ENCODE data around the gene SBNO1. TPM values are rescaled to one million over a fixed set of nuclear protein-coding genes. Genes with fewer than 3 reads are reported as not detected.
"Not testable (repeated sequence)": the region's sequence is repeated elsewhere in the genome, so short reads cannot be mapped to it uniquely, and the experiment has no call there.

The SBNO1 gene
- total RNA-seq, 1 donor from 2014 or later = 50.4 TPM

DNA sequence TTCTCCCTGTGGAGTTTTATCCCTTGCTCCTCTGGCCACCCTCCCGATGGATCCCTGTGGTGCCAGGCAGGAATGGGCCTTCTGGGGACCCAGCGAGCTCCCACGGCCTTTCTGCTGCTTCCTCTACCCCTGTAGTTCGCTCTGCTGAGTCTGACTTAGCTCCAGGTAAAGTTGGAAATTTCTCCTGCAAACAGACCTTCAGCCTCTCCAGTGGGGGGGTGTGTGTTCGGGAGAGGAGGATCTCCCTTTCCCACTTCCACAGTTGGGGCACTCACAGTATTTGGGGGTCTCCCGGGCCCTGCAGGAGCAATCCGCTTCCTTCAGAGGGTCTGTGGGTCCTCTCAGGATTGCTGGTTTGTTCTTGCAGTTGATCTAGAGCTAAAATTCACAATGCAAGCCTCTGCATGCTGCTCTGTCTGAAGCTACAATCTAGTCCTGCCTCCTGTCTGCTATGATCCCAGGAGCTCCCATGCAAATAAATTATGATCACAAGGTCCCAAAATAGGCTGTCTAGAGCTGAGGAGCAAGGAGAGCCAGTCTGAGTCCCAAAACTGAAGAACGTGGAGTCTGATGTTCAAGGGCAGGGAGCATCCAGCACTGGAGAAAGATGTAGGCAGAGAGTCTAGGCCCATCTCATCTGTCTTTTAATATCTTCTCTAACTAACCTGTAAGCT lies 113.1 kb downstream of the SBNO1 start:
- Mint-ChIP-seq H3K27me3 (ENCODE audit: low read depth, unreplicated experiment) (no peaks in the 10 kb centered on the region), H3K9me3 (ENCODE audit: unreplicated experiment) (peaks cover 2% of the 10 kb centered on the region), H3K36me3 (ENCODE audit: low read depth, unreplicated experiment) (peaks cover 40% of the 10 kb centered on the region), H3K27ac (ENCODE audit: unreplicated experiment) (peak overlapping the region; percentile 34), H3K4me1 (ENCODE audit: low read depth, unreplicated experiment) (peaks cover 11% of the 10 kb centered on the region), H3K4me3 (ENCODE audit: unreplicated experiment) (peak overlapping the region; percentile 20)
- TF ChIP-seq, protein P1, sequence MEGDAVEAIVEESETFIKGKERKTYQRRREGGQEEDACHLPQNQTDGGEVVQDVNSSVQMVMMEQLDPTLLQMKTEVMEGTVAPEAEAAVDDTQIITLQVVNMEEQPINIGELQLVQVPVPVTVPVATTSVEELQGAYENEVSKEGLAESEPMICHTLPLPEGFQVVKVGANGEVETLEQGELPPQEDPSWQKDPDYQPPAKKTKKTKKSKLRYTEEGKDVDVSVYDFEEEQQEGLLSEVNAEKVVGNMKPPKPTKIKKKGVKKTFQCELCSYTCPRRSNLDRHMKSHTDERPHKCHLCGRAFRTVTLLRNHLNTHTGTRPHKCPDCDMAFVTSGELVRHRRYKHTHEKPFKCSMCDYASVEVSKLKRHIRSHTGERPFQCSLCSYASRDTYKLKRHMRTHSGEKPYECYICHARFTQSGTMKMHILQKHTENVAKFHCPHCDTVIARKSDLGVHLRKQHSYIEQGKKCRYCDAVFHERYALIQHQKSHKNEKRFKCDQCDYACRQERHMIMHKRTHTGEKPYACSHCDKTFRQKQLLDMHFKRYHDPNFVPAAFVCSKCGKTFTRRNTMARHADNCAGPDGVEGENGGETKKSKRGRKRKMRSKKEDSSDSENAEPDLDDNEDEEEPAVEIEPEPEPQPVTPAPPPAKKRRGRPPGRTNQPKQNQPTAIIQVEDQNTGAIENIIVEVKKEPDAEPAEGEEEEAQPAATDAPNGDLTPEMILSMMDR (IDR thresholded peaks at IDR 0.05; ENCODE audit: insufficient read depth, low read depth, low read length) = no peak
- TF ChIP-seq EZH2 (IDR thresholded peaks at IDR 0.05; ENCODE audit: insufficient read depth, low read length) = no peak
- Histone ChIP-seq H3K4me1 (ENCODE audit: insufficient read depth, low read length) (peaks cover 4% of the 10 kb centered on the region), H2AFZ (ENCODE audit: low read depth, low read length) (no peak overlapping the region), H3K27me3 (ENCODE audit: insufficient read depth, low read length) (no peaks in the 10 kb centered on the region), H3K4me3 (ENCODE audit: insufficient read depth, low read depth, low read length) (no peak overlapping the region), H4K20me1 (ENCODE audit: insufficient read depth, low read length) (peaks cover 33% of the 10 kb centered on the region), H3K36me3 (ENCODE audit: insufficient read depth, low read length) (peaks cover 12% of the 10 kb centered on the region), H3K9me3 (ENCODE audit: insufficient read depth, low read depth, low read length) (no peaks in the 10 kb centered on the region), H3K9ac (ENCODE audit: low read length) (no peak overlapping the region), H3K79me2 (ENCODE audit: insufficient read depth, low read length) (peaks cover 44% of the 10 kb centered on the region), H3K27ac (ENCODE audit: low read depth, low read length) (no peak overlapping the region), H3K4me2 (ENCODE audit: low read length) (no peak overlapping the region)
- no peak for DNase-seq (ENCODE audit: low read depth)
- no peak for FAIRE-seq

DNA sequence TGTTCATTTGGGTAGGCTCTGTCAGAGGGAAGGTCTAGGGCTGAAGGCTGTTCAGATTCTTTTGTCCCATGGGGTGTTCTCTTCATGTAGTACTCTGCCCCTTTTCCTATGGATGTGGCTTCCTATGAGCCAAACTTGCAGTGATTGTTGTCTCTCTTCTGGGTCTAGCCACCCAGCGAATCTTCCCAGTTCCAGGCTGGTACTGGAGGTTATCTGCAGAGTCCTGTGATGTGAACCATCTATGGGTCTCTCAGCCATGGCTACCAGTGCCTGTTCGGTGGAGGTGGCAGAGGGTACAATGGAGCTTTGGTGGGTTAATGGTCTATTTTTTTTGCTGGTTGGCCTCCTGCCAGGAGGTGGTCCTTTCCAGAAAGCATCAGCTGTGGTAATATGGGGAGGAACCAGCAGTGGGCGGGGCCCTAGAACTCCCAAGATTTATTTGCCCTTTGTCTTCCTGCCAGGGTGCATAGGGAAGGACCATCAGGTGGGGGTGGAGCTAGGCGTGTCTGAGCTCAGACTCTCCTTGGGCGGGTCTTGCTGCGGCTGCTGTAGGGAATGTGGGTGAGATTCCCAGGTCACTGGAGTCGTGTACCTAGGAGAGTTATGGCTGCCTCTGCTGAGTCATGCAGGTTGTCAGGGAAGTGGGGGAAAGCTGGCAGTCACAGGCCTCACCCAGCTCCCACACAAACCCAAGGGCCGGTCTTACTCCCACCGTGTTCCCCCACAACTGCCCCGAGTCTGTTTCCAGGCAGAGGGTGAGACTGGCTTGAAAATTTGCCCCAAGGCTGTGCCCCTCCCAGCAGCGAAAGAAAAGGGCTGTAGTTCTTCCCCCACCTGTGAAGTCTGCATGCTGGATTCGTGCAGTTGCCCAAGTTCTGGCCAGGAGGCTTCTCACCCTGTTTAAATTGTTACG lies 113.9 kb downstream of the SBNO1 start:
- H3K4me1 ChIP-seq (ENCODE audit: insufficient read depth, low read length) = peaks cover 4% of the 10 kb centered on the region
- H3K4me2 ChIP-seq (ENCODE audit: low read length) = no peak overlapping the region
- no peak overlapping the region for H3K4me3 ChIP-seq (ENCODE audit: insufficient read depth, low read depth, low read length)
- TF ChIP-seq, protein P1 (IDR thresholded peaks at IDR 0.05; ENCODE audit: insufficient read depth, low read depth, low read length) = no peak
- no peak for TF ChIP-seq EZH2 (IDR thresholded peaks at IDR 0.05; ENCODE audit: insufficient read depth, low read length)
- H3K4me1 Mint-ChIP-seq (ENCODE audit: low read depth, unreplicated experiment) = peaks cover 11% of the 10 kb centered on the region
- no peak for FAIRE-seq
- H3K79me2 ChIP-seq (ENCODE audit: insufficient read depth, low read length) = peaks cover 44% of the 10 kb centered on the region
- H3K27ac Mint-ChIP-seq (ENCODE audit: unreplicated experiment) = peak overlapping the region; percentile 66
- H3K36me3 Mint-ChIP-seq (ENCODE audit: low read depth, unreplicated experiment) = peaks cover 40% of the 10 kb centered on the region
- H3K9me3 ChIP-seq (ENCODE audit: insufficient read depth, low read depth, low read length) = no peaks in the 10 kb centered on the region
- H3K4me3 Mint-ChIP-seq (ENCODE audit: unreplicated experiment) = no peak overlapping the region
- peaks cover 28% of the 10 kb centered on the region for H4K20me1 ChIP-seq (ENCODE audit: insufficient read depth, low read length)
- H3K27me3 Mint-ChIP-seq (ENCODE audit: low read depth, unreplicated experiment) = no peaks in the 10 kb centered on the region
- H2AFZ ChIP-seq (ENCODE audit: low read depth, low read length) = no peak overlapping the region
- no peak overlapping the region for H3K27ac ChIP-seq (ENCODE audit: low read depth, low read length)
- H3K9me3 Mint-ChIP-seq (ENCODE audit: unreplicated experiment) = peaks cover 4% of the 10 kb centered on the region
- peak; percentile 17 for DNase-seq (ENCODE audit: low read depth)
- peaks cover 6% of the 10 kb centered on the region for H3K36me3 ChIP-seq (ENCODE audit: insufficient read depth, low read length)
- no peaks in the 10 kb centered on the region for H3K27me3 ChIP-seq (ENCODE audit: insufficient read depth, low read length)
- H3K9ac ChIP-seq (ENCODE audit: low read length) = no peak overlapping the region

DNA sequence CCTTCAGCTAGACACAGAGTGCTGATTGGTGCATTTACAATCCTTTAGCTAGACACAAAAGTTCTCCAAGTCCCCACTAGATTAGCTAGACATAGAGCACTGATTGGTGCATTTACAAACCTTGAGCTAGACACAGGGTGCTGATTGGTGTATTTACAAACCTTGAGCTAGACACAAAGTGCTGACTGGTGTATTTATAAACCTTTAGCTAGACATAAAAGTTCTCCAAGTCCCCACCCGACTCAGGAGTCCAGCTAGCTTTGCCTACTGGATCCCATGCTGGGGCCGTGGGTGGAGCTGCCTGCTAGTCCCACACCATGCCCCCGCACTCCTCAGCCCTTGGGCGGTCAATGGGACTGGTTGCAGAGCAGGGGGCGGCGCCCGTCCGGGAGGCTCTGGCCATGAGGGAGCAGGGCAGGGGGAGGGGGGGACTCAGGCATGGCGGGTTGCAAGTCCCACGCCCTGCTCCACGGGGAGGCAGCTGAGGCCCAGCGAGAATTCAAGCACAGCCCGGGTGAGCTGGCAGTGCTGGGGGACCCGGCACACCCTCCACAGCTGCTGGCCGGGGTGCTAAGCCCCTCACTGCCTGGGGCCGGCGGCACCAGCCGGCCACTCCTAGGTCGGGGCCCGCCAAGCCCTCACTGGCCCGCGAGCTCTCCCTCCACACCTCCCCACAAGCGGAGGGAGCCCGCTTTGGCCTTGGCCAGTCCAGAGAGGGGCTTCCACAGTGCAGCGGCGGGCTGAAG lies 115.5 kb downstream of the SBNO1 start:
- not testable (repeated sequence) for H3K36me3 ChIP-seq (ENCODE audit: insufficient read depth, low read length); H3K9me3 ChIP-seq (ENCODE audit: insufficient read depth, low read depth, low read length); H3K4me1 ChIP-seq (ENCODE audit: insufficient read depth, low read length); H3K4me3 Mint-ChIP-seq (ENCODE audit: unreplicated experiment); H3K4me3 ChIP-seq (ENCODE audit: insufficient read depth, low read depth, low read length); H3K9me3 Mint-ChIP-seq (ENCODE audit: unreplicated experiment); DNase-seq (ENCODE audit: low read depth); H3K27ac ChIP-seq (ENCODE audit: low read depth, low read length); H3K27me3 ChIP-seq (ENCODE audit: insufficient read depth, low read length); H2AFZ ChIP-seq (ENCODE audit: low read depth, low read length); FAIRE-seq; H3K27me3 Mint-ChIP-seq (ENCODE audit: low read depth, unreplicated experiment); H3K9ac ChIP-seq (ENCODE audit: low read length); H3K4me2 ChIP-seq (ENCODE audit: low read length); H3K27ac Mint-ChIP-seq (ENCODE audit: unreplicated experiment)
- peaks cover 44% of the 10 kb centered on the region for H3K79me2 ChIP-seq (ENCODE audit: insufficient read depth, low read length)
- Mint-ChIP-seq H3K4me1 (ENCODE audit: low read depth, unreplicated experiment) (peaks cover 11% of the 10 kb centered on the region), H3K36me3 (ENCODE audit: low read depth, unreplicated experiment) (peaks cover 35% of the 10 kb centered on the region)
- peaks cover 31% of the 10 kb centered on the region for H4K20me1 ChIP-seq (ENCODE audit: insufficient read depth, low read length)

DNA sequence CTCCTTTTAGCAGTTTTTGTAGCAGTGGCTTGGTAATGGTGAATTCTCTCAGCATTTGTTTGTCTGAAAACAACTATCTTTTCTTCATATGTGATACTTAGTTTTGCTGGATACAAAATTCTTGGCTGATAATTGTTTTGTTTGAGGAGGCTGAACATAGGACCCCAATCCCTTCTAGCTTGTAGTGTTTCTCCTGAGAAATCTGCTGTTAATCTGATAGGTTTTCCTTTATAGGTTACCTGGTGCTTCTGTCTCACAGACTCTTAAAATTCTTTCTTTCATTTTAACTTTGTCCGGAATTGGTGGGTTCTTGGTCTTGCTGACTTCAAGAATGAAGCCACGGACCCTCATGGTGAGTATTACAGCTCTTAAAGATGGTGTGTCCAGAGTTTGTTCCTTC lies 116.5 kb downstream of the SBNO1 start:
- H3K9me3 Mint-ChIP-seq (ENCODE audit: unreplicated experiment); H3K4me1 ChIP-seq (ENCODE audit: insufficient read depth, low read length); H3K27me3 Mint-ChIP-seq (ENCODE audit: low read depth, unreplicated experiment); H3K9me3 ChIP-seq (ENCODE audit: insufficient read depth, low read depth, low read length); FAIRE-seq; DNase-seq (ENCODE audit: low read depth); H3K27ac Mint-ChIP-seq (ENCODE audit: unreplicated experiment); H3K4me3 Mint-ChIP-seq (ENCODE audit: unreplicated experiment); H3K4me3 ChIP-seq (ENCODE audit: insufficient read depth, low read depth, low read length); H3K36me3 ChIP-seq (ENCODE audit: insufficient read depth, low read length); H2AFZ ChIP-seq (ENCODE audit: low read depth, low read length); H3K9ac ChIP-seq (ENCODE audit: low read length); H3K27me3 ChIP-seq (ENCODE audit: insufficient read depth, low read length); H3K27ac ChIP-seq (ENCODE audit: low read depth, low read length); H3K4me2 ChIP-seq (ENCODE audit: low read length): not testable (repeated sequence)
- Mint-ChIP-seq H3K36me3 (ENCODE audit: low read depth, unreplicated experiment) (peaks cover 28% of the 10 kb centered on the region), H3K4me1 (ENCODE audit: low read depth, unreplicated experiment) (peaks cover 11% of the 10 kb centered on the region)
- H4K20me1 ChIP-seq (ENCODE audit: insufficient read depth, low read length) = peaks cover 21% of the 10 kb centered on the region
- H3K79me2 ChIP-seq (ENCODE audit: insufficient read depth, low read length) = peaks cover 38% of the 10 kb centered on the region

Measured in astrocyte (in vitro differentiated cells and primary cell).